ENCODE measurements around the gene HYCC1.

HYCC1 gene

GRCh38 chr7:23016345-23017253 is 2.7 kb upstream of the HYCC1 start:
- DNase-seq, result no peak

GRCh38 chr7:23014681-23015080 is 751 bp upstream of the HYCC1 start:
- DNase-seq, result no peak

- DNase-seq, result peak; percentile 57
Measured at GRCh38 chr7:23012908-23013714, 819 bp downstream of the HYCC1 start.

- DNase-seq, result no peak
Measured at GRCh38 chr7:23012186-23012585, 1.7 kb downstream of the HYCC1 start.

- DNase-seq, result no peak
Measured at GRCh38 chr7:23011222-23011924, 2.6 kb downstream of the HYCC1 start.

GRCh38 chr7:23009303-23009702 is 4.6 kb downstream of the HYCC1 start:
- DNase-seq, result no peak

GRCh38 chr7:23004247-23004520 is 9.7 kb downstream of the HYCC1 start:
- no peak for DNase-seq

GRCh38 chr7:23003505-23004246 is 10.3 kb downstream of the HYCC1 start:
- DNase-seq, result no peak

- DNase-seq, result no peak
Measured at GRCh38 chr7:23002698-23003097, 11.2 kb downstream of the HYCC1 start.

- no peak for DNase-seq
Measured at GRCh38 chr7:23001610-23002009, 12.3 kb downstream of the HYCC1 start.

- no peak for DNase-seq
Measured at GRCh38 chr7:23000597-23001360, 13.2 kb downstream of the HYCC1 start.

- DNase-seq, result no peak
Measured at GRCh38 chr7:22998519-22998896, 15.4 kb downstream of the HYCC1 start.

- DNase-seq, result no peak
Measured at GRCh38 chr7:22997871-22998518, 15.9 kb downstream of the HYCC1 start.

GRCh38 chr7:22996470-22996869 is 17.5 kb downstream of the HYCC1 start:
- DNase-seq, result no peak

GRCh38 chr7:22995011-22995410 is 18.9 kb downstream of the HYCC1 start:
- DNase-seq, result no peak

- no peak for DNase-seq
Measured at GRCh38 chr7:22992874-22993840, 20.8 kb downstream of the HYCC1 start.

- DNase-seq, result no peak
Measured at GRCh38 chr7:22990588-22990949, 23.4 kb downstream of the HYCC1 start.

GRCh38 chr7:22989643-22990587 is 24.0 kb downstream of the HYCC1 start:
- DNase-seq, result no peak

GRCh38 chr7:22985436-22985835 is 28.5 kb downstream of the HYCC1 start:
- no peak for DNase-seq
